Fibroblast of mammary gland (primary cell): ENCODE measurements around the gene ACSF2.

Experiments
- DNase-seq: peaks from one replicate; pipeline ENCODE4 v3.0.0-alpha.2; 2010; ENCODE audit warnings: low read depth
- H3K4me3 ChIP-seq: 2 replicates; pipeline ENCODE4 v1.5.1; 2011; ENCODE audit warnings: low read depth, mild to moderate bottlenecking, low read length, moderate library complexity; ENCODE audit not compliant: control insufficient read depth
- TF ChIP-seq, protein P1 (sequence below): conservative IDR thresholded peaks from 2 replicates; pipeline ENCODE4 v1.5.1; 2011; ENCODE audit warnings: low read depth, low read length, inconsistent platforms; ENCODE audit not compliant: control insufficient read depth, insufficient read depth

ACSF2 gene

GRCh38 chr17:50502301-50502990 lies 76.4 kb downstream of the ACSF2 start:
- DNase-seq, result no peak
- TF ChIP-seq, protein P1, sequence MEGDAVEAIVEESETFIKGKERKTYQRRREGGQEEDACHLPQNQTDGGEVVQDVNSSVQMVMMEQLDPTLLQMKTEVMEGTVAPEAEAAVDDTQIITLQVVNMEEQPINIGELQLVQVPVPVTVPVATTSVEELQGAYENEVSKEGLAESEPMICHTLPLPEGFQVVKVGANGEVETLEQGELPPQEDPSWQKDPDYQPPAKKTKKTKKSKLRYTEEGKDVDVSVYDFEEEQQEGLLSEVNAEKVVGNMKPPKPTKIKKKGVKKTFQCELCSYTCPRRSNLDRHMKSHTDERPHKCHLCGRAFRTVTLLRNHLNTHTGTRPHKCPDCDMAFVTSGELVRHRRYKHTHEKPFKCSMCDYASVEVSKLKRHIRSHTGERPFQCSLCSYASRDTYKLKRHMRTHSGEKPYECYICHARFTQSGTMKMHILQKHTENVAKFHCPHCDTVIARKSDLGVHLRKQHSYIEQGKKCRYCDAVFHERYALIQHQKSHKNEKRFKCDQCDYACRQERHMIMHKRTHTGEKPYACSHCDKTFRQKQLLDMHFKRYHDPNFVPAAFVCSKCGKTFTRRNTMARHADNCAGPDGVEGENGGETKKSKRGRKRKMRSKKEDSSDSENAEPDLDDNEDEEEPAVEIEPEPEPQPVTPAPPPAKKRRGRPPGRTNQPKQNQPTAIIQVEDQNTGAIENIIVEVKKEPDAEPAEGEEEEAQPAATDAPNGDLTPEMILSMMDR, result no peak
- H3K4me3 ChIP-seq, result no peak overlapping the region

- TF ChIP-seq, protein P1, result no peak
- H3K4me3 ChIP-seq, result no peak overlapping the region
- DNase-seq, result no peak
These were observed 79.6 kb downstream of the ACSF2 start for GRCh38 chr17:50505591-50506130.

- DNase-seq, result no peak
- no peak overlapping the region for H3K4me3 ChIP-seq
- TF ChIP-seq, protein P1, result no peak
These were observed 80.3 kb downstream of the ACSF2 start for GRCh38 chr17:50506298-50506697.

- H3K4me3 ChIP-seq, result peak within 1 kb of the TSS; percentile 42
- TF ChIP-seq, protein P1, result no peak
- DNase-seq, result peak; percentile 68
These were observed 82.0 kb downstream of the ACSF2 start, which contains the start of gene MYCBPAP for GRCh38 chr17:50507871-50508572. TSS of gene MYCBPAP (plus strand) at chr17:50508439. CDS start at chr17:50508675, 236 bp downstream.

DNA sequence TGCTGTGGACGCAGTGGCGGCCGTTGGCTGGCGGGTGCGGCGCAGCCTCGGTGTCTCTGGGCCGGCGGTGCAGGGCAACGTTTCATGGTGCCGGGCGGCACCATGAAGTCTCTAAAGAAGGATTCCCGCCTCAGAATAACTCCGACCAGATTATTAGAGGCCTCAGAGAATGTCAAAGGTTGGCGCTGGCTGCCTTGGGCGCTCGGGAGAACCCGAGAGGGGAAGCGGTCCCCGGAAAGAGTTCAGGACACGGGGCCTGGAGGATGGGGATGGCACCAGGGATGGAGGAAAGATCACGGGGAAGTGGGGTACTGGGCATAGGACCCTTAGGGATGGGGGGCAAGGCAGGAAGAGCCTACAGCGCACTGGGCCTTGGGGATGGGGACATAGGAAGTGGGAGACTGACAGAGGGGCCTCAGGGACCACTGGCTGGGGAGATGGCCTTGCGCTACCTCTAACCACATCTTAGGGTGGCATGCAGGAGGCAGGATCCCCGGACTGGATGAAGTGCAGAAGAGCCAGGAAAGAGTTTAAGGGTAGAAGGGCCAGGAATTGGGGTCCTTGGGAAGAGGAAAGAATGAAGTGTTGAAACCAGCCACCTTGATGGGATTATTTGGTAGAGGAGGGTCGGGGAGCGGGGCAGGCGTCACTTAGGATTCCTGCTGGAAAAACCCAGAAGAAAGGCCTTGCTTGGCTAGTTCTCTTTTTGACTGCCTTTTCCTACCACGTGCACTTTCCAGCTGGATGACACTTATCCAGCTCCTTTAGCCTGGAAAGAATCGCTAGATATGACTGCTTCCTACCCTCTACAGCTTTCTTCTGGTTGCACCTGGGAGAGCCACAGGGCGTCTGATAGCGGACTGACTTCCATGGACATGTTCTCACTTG lies 82.8 kb downstream of the ACSF2 start:
- no peak for DNase-seq
- TF ChIP-seq, protein P1, result no peak
- peak overlapping the region; percentile 42 for H3K4me3 ChIP-seq

DNA sequence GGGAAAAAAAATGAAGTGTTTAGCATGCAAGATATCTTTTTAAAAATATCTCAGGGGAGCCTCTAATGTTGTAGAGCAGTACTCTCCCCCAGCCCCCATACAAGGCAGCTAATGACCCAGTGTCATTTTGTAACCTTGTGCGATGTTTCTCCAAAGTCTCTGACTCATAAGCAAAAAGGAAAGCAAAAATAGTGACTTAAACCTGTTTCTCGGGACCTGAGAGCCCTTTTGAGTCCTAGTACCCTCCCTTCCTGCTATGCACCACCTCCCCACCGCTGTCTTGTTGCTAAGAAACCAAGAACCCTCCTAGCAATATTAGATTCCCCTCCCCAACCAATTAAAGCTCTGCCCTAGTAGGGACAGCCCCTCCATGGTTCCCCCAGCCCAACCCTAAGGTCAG lies 85.0 kb downstream of the ACSF2 start:
- TF ChIP-seq, protein P1, result no peak
- no peak overlapping the region for H3K4me3 ChIP-seq
- DNase-seq, result peak; percentile 46
